Fibroblast of skin of back (primary cell): ENCODE results near the gene ACSF2.
A peak's percentile ranks its signal among the peaks of the same experiment; 100 is the strongest.

ENCODE experiments used
- DNase-seq: peaks from one replicate; pipeline ENCODE4 v3.0.0-alpha.2; 2013

ACSF2 gene

DNA sequence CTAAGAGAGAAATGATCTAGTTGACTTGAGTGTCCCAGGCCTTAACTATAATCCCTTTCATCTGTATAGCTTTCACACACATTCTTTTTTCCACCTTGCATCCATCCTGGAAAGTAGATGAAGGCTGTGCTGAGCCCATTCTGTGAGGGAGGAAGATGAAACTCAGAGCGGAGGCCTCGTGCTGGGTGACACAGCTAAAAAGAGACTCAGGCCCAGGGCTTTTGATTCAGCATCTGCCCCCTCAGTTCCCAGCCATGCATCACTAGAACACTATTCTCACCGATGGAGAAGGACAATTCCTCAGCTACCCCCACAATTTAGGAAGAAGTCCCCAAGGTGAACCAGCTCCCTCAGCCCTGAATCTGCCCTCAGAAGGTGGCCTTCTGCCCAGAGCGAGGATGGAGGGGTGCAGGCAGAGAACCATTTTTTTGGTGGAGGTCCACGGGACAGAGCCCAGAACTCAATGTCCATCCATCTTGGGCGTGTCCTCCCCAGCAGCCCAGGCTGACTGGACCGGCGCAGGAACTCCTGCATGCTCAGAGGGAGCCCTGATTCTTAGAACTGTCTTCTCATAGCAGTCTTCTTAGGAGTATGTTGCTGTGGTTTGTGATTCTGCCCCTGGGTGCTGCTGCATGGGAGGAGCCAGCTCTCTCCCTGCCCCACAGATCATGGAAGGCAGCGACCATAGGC is 76.4 kb downstream of the ACSF2 start:
- no peak for DNase-seq

DNA sequence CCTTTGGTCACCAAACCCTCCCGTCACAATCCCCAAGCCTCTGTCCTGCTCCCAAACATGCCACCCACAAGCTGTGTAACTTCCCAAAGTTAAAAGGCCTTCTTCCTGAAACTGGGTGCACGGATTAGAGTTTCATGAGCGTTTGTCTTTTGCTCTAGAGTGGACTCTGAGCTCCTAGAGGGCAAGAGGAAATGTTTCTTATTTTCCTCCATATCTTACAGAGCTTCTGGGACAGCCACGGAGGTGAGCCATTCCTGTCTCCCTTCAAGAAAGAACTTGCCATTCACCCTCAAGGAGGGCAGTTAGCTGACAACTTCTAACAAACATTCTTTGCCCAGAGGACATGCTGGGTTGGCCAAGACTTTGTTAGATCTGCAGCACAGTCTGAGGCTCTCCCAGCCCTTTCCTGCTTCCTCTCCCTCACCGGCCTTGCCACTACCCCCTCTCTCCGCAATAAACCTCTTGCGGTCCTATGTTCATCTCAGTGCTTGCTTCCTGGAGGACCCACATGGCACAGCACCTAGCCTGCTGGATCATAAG is 79.6 kb downstream of the ACSF2 start:
- no peak for DNase-seq

DNA sequence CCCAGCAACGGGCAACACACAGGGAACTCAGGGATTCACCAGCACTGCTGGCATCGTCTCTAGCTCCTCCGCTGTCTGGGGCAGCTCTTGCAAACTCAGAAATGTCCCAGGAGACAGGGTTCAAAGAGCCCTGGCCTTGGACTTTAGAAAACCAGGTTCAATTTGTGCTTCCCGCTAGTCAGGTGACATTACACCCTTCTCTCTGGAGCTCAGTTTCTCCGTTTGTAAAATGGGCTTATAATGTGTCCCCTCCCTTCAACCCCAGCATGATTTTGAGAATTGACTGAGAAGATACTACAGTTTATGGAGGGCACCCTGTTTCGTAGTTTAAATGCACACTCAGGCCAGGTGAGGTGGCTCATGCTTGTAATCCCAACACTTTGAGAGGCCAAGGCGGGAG is 80.3 kb downstream of the ACSF2 start:
- DNase-seq = no peak

DNA sequence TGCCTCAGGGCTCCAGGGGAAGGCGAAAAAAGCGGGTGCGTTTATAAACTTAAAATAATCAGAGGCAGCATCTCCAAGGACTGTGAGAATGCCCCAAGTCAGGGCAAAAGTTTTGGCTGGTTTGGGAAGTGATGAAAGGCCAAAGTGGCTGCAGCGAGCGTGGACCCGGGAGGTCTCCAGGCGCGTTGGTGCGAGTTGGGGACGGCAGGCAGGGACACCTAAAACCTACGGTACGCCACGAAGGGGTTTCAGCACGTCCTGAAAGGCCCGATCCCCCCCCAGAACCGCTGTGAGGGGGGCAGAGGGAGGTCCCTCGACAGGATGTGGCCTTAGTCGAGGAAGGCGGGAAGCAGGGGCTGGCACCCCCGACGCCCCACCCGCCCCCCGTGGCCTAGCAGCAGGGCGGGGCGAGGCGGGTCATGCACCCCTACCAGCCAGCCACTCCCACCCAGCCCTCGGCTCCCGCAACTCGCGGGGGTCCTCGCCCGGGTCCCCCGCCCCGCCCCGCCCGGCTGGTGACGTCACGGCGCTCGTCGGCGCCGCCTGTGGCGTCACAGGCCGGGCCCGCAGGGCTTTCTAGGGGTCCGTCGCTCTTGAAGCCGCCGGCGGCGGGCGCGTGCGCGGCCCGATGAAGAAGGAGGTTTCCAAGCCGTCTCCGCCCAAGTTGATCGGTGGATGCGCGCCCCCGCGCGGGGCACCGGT is 82.0 kb downstream of the ACSF2 start, which contains the start of gene MYCBPAP:
Gene MYCBPAP, plus strand, starts transcription at position 569 of the 702 bp plus-strand sequence. CDS start 236 bp downstream, outside the sequence.
- peak; percentile 77 for DNase-seq

DNA sequence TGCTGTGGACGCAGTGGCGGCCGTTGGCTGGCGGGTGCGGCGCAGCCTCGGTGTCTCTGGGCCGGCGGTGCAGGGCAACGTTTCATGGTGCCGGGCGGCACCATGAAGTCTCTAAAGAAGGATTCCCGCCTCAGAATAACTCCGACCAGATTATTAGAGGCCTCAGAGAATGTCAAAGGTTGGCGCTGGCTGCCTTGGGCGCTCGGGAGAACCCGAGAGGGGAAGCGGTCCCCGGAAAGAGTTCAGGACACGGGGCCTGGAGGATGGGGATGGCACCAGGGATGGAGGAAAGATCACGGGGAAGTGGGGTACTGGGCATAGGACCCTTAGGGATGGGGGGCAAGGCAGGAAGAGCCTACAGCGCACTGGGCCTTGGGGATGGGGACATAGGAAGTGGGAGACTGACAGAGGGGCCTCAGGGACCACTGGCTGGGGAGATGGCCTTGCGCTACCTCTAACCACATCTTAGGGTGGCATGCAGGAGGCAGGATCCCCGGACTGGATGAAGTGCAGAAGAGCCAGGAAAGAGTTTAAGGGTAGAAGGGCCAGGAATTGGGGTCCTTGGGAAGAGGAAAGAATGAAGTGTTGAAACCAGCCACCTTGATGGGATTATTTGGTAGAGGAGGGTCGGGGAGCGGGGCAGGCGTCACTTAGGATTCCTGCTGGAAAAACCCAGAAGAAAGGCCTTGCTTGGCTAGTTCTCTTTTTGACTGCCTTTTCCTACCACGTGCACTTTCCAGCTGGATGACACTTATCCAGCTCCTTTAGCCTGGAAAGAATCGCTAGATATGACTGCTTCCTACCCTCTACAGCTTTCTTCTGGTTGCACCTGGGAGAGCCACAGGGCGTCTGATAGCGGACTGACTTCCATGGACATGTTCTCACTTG is 82.8 kb downstream of the ACSF2 start:
- no peak for DNase-seq

- DNase-seq = peak; percentile 27
Measured at GRCh38 chr17:50511058-50511457, 85.0 kb downstream of the ACSF2 start.

GRCh38 chr17:50513495-50513894 is 87.5 kb downstream of the ACSF2 start:
- DNase-seq = no peak

- DNase-seq = no peak
Measured at GRCh38 chr17:50514388-50514787, 88.4 kb downstream of the ACSF2 start.

DNA sequence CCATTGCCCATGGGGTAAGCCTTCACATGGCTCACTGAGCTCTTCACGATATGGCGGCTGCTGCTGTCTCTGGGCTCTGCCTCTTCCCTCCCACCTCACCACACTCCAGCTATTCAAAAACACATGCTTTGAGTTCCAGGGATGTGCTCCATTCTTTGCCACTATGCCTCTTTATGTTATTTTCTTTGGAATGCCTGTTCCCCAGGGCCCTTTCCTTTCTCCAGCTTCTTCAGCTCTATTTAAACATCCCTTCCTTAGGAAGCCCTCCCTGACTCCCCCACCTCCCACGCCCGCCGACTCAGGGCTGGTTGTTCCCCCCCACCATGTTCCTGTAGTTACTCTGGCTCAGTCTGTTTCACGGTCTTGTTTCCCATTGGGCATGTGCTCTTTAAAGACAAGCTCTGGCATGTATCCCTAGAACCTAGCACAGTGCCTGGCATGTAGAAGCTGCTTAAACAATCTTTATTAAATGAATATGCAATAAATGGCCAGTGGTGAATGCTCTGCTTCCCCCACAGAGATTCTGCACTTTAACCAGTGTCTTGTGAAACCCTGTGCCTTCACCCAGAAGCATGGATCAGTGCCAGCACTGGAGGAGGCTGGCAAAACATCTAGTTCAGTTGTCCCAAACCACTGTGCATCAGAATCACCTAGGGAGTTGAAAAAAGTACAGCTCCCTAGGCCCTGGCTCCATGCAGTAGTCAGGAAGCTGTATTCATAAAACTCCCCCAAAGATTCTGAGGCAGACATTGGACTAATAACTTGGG is 89.1 kb downstream of the ACSF2 start:
- DNase-seq = peak; percentile 83

GRCh38 chr17:50517011-50517410 is 91.0 kb downstream of the ACSF2 start:
- DNase-seq = no peak

DNA sequence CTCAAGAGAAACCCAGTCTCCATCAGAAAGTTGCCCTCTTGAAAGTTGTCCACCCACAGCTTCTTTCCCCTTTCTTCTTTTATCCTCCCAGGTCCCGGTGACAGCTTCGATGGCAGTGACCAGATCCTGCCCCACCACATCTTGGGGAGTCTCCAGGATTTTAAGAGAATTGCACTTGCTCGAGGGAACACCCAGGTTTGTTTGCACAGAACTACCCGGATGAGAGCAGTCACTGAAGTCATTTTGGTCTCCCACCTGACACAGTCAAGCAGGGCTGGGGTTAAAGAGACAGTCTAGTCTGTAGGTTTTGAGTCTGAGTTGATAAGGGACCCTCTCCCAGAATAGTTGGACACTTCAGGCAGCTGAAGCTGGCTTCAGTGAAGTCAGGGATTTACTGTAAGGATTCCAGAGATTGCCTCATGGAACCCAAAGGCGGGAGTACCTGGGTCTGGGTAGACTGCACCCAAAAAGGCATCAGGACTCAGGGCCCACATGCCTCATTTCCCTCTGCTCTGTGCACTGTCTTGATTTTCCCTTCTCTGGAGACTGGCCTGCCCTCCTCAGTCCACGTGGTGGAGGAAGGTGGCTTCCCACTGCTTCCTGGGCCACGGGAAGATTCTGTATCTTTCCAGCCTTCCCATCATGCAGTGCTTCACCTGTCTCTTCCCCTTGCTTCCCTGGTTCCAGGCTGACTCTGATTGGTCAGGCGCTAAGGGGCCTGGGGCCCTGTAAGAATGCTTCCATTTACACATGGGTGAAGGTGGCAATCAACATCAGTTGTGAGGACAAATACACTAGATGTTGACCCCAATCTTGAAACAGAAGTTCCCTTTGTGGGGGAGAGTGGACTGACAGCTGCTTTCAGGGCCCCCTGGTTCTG is 91.7 kb downstream of the ACSF2 start:
- no peak for DNase-seq

- DNase-seq = no peak
Measured at GRCh38 chr17:50518384-50519023, 92.5 kb downstream of the ACSF2 start.

DNA sequence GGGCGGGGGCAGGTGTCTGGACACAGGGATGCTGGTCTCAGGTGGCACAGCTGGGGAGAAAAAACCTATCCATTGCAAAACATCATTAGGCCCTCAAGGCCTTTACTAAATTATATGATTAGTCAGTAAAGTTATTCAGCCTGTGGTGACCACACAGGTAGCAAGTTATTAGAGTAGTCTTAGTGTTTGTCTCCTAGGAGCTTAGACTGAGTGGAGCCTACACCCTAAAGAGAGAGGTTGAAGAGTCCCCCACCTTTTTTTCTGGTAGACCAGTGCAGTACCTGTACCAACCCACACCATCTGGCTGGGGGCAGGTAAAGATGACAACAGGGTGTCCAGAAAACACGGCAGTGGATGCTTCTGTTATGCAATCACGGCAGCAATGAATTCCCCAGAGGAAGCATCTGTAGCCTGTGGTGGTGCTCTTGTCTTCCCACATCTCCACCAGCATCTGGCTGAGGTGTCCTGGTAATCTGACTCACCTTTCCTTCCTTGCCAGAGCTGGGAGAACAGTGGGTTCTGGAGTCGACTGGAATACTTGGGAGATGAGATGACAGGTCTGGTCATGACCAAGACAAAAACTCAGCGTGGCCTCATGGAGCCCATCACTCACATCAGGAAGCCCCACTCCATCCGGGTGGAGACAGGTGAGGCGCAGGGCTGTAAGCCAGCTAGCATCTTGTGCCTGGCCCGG is 93.3 kb downstream of the ACSF2 start:
- DNase-seq = no peak

GRCh38 chr17:50520483-50520882 is 94.5 kb downstream of the ACSF2 start:
- DNase-seq = no peak

DNA sequence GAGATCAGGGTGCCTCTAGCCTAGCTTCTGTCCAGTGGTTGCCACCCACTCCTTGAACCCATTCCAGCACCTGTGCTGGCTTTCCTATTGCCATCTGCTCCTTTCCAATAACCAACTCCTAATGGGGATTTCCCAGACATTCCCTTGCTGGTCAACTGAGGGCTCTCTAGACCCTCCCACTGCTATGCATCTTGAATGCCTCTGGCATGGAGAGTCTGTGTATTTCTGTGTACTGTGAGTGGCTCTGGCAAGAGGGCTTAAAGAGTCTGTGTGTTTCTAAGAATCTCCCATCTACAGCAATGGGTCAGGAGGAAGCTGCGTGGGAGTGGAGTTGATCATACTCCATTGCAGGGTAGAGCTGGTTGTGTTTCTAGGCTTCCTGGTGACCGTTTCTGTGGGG is 95.5 kb downstream of the ACSF2 start:
- DNase-seq = no peak

- DNase-seq = no peak
Measured at GRCh38 chr17:50522766-50523165, 96.7 kb downstream of the ACSF2 start.

DNA sequence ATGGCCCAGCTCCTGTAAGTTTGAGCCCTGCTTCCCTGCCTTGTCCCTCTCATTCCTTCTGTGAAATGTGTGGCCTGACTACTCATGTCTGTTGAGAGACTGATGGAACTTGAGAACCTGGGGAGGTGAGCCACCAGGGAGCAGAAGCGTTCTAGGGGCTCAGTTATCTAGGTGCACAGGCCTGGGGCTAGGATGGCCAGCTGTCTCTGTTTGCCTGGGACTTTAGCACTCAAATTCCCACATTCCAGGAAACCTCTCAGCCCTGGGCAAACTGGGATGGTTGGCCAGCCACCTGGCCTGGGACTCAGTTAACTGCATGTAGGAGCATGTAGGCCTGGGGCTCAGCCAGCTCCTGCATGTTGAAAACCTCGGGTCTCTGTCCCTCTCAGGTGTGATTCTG is 97.2 kb downstream of the ACSF2 start:
- DNase-seq = no peak
